DMS 273 (cell line): ENCODE results near the gene VAV1.
A peak's percentile ranks its signal among the peaks of the same experiment; 100 is the strongest.
"Not testable (repeated sequence)": the region's sequence is repeated elsewhere in the genome, so short reads cannot be mapped to it uniquely, and the experiment has no call there.

Source experiments
- DNase-seq: peaks from one replicate; lab custom pipeline; 2025; ENCODE audit not compliant: unreplicated experiment; lab: John Stamatoyannopoulos, UW

The VAV1 gene

DNA sequence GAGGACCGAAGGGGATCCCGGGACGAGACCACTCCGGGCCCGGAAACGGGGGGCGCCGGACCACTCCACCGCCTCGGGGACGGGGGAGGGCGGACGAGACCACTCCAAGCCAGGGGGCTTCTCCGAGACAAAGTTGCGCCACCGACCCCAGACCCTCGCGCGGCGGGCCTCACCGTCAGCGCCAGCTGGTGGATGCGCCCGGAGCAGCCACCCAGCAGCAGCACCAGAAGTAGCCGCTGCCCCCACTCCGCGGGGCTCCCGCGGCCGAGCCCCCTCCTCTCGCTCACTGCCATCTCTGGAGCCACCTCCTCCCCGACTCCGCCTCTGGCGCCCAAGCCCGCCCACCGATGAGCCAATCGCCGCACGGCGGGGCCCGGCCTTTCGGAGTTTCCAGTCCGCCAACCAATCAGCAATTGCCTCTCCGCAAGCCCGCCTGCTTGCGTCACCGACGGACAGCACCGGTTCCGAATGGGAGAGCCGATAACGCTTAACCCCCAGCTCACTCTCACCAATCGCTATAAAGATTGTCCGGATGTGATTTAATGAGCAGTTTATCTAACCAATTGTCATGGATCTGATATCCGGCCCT lies 35.1 kb upstream of the VAV1 start, which contains the start of gene GPR108:
TSS of gene GPR108 (minus strand) at position 297 of the 589 bp plus-strand sequence. CDS start at position 293, 4 bp downstream.
- peak; percentile 100 for DNase-seq

DNA sequence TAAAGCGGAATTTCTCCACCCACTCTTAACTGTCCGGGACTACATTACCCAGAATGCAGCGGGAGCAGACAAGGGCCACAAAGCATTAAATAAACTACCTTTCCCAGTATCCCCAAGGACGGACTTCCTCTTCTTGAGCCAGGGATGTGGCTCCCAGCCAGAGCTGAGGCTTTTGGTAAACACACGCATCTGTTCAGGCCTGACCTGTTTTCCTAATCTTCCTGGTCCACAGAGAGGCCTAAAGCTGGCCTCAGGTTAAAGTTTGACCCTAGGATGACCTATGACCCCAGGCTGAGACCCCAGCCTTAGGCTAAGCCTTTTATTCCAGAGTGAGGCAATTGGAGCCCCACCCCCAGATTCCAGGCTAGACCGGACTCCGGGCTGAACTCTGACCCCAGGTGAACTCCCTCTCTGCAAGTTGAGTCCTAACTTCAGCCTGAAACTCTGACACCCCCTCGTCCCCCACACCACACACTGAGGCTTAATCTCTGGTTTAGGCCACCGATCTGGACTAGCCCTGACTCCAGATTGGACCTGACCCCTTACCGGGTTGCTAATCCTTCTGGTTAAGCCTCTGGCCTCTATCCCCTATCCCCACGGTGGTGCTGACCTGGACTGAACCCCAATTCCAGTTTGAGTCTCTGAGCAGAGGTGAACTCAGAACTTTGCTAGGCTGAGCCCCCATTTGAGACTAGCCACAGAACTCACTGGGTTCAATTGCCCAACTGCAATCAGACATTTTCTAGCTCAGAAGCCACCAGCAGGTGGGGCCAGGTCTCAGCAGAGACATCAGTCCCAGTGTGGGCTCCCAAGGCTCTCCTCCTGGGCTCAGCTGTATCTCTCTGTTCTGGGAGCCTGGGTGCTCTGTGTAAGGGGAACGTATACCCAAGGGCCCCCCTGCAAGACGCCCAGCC lies 34.4 kb upstream of the VAV1 start:
- peak; percentile 91 for DNase-seq

DNA sequence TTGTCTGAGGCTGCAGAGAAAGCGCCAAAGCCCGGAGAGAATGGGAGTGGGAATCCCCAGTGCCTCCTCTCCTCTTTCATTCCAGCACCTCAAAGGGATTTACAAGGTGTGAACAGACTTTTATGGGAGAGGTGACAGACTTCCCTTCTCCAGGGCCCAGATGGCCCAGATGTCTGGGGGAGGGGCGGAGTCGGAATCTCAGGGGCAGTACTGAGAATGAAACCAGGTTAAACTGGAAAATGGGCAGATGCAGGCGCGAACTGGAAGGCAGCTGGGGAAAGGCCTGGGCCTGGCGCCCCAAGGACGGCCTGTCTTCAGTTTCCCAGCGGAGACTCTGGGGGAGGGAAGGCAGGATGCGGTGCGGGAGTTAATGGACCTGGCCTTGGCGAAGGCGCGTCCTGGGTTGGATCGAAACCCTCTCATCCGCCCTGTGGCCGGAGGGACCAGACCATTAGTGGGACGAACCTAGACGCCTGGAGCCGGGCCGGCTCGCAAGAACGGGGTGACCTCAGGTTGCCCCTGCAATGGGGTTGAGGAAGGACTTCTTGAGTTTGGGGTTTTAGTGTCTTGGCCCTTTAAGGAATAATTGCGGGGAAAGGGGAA lies 33.6 kb upstream of the VAV1 start:
- DNase-seq = peak; percentile 91

DNA sequence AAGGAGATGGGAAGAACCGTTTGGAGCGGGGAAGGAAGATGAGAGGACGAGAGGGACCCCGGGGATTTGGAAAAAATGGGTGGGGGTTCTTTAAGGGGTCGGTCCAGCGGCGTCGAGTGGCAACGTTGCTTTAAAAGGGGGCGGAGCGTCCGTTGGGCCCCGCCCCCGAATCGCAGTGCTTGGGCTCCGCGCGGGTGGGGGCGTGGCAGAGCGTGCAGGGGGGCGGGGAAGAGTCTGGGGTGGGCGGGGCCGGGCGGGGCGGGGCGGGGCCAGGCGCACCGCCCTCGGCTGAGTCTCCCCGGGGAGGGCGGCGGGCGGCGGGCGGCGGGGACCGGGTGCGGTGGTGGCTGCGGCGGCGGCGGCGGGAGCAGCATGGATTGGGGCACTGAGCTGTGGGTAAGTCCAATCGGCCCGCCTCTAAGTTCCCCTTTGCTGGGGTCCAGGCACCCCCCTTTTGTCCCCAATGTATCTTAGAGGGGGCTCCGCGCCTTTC lies 33.1 kb upstream of the VAV1 start, which contains the start of gene TRIP10:
TSS of gene TRIP10 (plus strand) at position 291 of the 493 bp plus-strand sequence. CDS start at position 373, 82 bp downstream.
- DNase-seq = peak; percentile 87

DNA sequence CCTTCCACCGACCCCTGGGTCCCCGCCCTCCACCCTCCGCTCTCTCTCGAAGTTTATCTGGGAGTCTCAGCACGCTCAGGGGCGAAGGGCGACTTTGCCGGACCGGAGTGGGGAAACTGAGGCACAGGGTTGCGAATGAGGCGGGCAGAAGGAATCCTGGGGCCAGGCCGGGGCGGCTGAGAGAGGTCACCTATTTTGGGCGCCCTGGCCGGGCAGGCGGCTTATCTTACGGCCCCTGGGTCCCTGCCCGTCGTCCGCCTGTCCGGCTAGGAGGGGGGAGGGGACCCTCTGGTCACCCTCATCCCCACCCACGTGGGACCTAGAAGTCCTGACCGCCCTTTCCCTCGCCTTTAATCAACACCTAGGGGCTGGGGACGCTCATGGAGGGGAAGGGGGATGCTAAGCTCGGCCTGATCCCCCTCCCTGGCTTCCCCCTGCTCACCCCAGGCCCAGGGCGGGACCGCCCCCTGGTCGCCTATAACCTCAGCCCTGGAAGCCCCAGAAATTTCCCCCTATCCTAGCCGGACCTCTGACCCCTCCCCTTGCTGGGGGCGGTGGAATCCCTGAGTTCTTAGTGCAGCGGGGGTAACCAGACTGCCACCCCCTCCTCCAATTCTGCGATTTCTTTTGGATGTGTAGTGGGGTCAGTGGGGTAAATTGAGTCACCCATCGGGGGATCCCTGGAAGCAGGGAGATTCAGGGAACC lies 32.5 kb upstream of the VAV1 start:
- no peak for DNase-seq

DNA sequence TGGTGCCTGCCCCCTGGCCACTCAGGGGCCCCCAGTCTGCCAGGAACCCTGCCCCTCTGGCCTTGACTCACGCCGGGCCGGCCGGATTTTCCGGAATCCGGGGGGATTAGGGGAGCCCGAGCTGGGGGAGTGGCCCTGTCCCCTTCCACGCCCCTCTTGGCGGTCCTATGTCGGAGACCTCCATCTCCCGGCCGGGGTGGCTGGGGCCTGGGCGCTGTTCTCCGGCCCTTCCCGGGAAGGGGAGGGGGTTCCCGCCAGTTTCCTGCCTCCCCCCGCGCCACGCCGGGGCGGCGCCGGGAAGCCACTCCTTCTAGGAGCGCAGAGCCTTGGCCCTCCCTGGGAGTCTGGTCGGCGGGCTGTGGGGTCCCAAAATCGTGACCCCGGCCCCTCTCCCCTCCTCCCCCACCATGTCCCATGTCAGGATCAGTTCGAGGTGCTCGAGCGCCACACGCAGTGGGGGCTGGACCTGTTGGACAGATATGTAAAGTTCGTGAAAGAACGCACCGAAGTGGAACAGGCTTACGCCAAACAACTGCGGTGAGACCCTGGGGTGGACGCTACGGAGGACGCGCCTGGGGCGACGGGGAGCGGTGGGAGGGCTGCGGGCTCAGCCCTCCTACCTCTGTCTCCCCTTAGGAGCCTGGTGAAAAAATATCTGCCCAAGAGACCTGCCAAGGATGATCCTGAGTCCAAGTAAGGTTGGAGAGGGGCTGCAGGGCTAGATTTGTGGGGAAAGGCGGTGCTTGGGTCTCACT lies 31.7 kb upstream of the VAV1 start:
- no peak for DNase-seq

DNA sequence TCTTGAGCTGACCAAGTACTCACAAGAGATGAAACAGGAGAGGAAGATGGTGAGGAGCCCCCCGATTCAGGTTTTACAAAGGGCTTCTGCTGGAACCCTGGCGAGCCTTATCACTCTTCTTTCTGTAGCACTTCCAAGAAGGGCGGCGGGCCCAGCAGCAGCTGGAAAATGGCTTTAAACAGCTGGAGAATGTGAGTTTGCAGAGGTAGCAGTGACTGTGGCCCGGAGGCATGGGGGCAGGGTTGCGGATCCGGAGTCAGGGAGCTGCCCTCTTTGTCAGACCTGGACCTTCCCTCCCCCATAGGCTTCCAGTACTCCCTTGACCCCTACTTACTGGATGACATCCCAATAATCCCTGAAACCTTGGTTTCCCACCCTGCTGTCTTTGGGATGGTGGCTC lies 29.4 kb upstream of the VAV1 start:
- no peak for DNase-seq

DNA sequence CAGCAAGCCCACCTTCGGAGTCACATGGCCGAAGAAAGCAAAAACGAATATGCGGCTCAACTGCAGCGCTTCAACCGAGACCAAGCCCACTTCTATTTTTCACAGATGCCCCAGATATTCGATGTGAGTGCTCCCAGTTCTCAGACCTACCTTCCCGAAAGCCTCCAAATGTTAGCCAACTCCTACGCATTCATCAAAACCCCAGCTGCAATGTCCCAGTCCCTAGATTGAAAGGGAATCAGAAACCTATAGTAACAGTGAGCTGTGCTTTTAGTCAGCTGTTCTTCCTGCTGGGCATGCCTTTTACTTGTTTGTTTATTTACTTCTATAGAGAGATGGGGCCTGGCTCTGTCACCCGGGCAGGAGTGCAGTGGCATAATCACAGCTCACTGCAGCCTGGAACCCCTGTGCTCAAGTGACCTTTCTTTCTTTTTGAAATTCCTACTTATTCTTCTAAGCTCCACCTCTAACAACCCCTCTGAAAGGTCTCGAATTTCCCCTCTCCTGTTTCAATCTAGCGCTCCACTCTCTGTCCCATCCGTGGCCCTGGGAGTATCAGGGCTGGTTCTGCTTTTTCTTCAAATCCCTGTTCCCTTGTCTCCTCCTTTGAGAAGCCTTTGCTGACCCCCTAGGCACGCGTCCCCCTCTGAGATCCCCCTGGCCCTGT lies 28.7 kb upstream of the VAV1 start:
- no peak for DNase-seq

DNA sequence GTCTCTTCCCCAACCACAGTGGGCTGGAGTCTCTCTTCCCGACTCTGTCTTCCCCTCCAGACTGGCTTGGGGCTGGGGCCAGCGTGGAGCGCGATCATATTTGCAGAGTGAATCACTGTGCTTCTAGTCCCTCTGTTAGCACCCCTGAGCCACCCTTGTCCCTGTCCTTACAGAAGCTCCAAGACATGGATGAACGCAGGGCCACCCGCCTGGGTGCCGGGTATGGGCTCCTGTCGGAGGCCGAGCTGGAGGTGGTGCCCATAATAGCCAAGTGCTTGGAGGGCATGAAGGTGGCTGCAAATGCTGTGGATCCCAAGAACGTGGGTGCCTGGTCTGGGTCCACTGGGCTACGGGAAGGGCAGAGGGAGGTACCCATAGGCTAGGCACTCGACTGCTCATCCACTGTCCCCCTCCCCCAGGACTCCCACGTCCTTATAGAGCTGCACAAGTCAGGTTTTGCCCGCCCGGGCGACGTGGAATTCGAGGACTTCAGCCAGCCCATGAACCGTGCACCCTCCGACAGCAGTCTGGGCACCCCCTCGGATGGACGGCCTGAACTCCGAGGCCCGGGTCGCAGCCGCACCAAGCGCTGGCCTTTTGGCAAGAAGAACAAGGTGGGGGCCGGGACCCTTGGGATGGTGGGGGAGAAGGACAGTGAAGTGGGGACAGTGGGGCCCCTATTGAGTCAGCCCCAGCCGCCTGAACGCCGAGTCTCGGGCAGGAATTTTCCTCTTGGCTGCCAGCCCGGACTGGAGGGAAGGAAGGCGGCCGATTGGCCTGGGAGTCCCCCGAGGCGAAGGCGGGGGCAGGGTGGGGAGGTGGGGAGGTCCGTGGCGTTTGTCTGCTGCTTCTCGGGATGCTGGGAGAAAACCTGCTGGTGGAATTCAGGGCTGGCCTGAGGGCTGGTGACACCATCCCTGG lies 27.9 kb upstream of the VAV1 start:
- peak; percentile 76 for DNase-seq

DNA sequence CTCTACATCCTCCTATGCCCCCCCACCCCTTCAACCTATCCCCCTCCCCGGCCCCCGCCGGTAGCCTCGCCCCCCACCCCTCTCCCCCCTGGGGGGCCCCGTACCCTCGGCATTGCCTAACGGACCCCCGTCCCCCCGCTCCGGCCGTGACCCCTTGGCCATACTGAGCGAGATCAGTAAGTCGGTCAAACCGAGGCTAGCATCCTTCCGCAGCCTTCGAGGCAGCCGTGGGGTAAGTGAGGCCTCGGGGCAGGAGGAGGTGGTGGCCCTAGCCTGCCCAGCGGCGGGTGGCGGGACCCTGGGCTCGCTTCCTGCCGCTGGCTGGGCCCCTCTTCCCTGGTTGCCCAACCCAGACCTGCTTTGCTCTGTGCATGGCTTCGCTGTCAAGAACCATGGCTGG lies 26.5 kb upstream of the VAV1 start:
- DNase-seq = no peak

DNA sequence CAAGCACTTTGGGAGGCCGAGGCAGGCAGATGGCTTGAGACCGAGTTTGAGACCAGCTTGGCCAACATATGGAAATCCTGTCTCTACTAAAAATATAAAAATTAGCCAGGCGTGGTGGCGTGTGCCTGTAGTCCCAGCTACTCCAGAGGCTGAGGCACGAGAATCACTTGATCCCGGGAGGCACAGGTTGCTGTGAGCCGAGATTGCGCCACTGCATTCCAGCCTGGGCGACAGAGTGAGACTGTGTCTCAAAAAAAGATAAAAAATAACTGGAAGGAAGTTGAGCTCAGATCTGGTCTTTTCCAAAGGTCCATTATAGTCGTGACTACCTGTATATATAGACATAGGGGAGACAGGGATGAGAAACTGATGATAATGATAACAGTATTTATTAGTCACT lies 24.0 kb upstream of the VAV1 start:
- not testable (repeated sequence) for DNase-seq

DNA sequence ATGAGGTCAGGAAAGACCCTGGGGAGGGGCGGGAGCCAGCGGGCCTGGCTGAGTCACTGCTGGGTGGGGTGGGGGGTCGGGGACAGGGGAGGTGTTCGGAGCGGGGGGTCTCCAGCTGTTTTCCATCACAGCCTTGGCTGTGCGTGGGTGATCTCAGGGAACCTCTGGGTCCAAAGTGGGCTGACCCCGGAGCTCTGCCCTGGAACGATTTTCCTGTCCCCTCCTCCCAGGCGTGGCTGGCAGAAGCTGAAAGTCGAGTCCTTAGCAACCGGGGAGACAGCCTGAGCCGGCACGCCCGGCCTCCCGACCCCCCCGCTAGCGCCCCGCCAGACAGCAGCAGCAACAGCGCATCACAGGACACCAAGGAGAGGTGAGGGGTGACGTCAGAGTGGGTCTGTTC lies 22.4 kb upstream of the VAV1 start:
- no peak for DNase-seq

DNA sequence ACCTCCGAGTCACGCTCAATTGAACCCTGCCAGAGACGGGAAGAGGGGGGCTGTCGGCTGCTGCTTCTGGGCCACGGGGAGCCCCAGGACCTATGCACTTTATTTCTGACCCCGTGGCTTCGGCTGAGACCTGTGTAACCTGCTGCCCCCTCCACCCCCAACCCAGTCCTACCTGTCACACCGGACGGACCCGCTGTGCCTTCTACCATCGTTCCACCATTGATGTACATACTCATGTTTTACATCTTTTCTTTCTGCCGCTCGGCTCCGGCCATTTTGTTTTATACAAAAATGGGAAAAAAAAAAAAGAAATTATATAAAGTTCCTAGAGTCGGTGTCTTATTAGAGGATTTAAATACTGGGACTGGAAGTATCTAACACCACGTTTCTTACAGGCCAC lies 21.3 kb upstream of the VAV1 start:
- DNase-seq = no peak

DNA sequence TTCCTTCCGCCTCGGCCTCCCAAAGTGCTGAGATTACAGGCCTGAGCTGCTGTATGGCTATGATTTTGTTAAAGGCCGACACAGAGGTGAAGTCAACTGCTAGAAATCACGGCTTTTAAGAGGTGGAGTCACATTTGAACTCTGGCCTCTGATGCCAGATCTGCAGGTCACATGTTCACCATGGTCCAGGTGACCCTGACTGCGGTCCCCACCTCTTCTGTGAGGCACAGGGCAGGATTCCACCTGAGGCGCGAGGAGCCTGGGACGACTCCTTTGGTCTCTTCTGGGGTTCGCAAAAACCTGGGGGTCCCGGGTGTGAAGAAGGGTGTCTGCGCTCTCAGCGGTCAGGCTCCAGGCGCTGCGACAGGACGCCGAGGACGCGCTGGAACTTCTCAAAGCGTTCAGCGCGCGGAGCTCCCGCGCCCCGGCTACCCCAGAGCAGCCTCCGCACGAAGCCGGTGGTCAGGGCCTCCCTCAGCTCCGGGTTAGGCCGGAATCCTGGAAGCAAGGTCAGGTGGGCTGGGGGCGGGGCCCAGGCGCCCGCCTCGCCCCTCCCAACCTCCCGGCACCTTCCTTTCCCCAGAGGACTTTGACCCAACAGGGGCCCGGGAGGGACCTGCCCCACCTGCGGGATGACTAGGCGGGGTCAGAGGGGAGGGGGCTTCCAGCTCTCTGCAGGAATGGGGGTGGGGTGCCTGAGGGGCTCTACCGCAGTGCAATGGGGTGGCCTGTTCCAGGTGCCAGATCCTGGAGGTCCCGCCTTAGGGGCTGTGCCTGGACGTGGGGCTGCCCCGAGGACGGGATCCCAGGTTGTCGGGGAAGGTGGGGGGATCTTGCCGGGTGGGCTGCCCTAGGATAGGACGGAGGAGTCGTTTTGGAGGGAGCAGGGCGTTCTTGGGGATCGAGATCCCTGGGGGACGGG lies 20.0 kb upstream of the VAV1 start:
- DNase-seq = no peak

DNA sequence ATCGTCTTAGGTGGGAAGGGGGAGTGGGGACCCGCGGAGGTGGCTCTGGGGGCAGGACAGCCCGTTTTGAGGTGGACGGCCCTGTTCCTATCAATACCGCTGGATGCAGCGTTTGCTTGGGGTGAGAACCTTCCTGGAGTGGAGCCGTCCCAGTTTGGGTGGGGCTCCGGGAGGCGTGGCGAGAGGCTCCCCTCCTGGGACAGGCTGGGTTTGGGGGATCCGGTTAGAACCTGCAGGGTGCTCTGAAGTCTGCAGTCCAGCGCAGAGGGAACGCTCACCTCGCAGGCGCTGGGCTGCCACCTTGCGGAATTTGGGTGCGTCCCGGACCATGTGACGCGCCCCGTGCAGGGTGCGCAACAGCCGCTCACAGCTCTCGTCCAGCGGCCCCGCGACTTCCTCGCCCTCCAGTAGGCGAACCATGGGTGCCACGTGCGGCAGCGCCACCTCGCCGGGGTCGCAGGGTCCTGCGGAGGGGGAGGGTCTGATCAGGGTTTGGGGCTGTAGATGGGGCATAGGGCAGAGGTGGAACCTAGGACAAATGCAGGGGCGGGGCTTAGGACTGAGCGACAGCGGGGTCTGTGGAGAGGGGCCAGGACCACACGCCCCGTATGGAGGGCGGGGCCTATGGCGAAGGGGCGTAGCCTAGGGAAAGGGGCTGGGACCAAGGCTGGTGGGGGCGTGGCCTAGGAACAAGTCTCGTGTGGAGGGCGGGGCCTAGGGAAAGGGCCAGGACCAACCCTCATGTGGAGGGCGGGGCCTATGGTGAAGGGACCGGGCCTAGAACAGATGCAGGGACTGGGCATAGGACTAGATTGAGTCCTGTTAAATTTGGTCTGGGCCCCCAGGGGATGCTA lies 19.1 kb upstream of the VAV1 start:
- peak; percentile 67 for DNase-seq

DNA sequence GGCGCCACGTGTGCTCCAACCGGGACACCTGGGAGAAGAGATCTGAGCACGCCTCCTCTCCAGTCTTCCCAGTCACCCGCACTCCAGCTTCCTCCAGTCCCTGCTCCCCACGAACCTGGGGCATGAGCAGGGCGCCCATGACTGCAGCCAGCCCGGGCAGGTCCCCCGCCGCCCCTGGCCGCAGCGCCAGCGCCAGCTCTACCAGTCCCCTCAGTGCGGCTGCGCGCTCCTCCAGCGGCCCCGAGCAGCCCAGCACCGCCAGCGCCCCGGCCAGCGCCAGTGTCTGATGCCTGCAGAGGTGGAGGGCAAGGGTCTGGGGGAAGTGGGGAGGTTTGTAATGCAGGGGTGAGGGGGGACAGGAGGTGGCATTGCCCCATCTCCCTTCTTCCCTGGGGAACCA lies 18.4 kb upstream of the VAV1 start:
- DNase-seq = no peak
